HG03103 (cell line): ENCODE measurements around the gene NETO1.

Experiments
- ATAC-seq: cut with Tn5 transposase; IDR thresholded peaks from one replicate; pipeline ENCODE4 v1.9.1; 2021; ENCODE audit warnings: low read depth; ENCODE audit not compliant: unreplicated experiment

NETO1 gene

DNA sequence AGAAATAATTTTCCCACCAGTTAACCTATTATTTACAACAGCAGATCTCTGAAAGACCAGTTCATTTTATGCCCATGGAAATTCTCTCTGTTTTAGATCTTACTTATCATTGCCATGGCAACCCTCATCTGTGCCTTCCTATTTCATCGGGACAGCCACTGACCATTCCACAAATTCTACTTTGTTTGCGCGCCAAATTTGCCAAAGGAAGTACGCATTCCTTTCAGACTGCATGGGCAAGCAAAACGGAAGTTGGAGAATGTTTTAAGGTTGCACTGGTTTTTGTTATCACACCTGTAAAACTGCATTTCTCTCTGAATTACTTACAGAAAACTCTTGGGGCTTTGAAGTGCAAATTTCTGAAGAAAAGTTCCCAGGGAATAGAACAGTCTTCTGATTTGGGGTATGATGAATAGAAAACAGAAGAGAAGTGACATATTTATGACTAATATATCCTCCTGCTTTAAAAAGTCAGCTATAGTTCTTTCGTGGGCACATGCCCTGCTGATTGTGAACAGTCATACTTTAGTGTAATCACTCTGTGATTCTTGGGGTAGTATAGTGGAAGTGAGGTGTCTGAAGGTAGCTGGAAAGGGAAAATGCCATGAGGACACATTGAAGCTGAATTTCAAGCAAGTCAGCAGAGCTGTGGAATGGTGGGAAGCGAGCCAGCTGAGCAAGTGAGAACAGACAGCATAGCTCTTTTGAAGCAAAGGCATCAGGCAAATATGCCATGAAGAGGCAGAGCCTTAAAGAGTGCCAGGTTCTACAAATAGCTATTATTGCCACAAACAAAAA lies 20.9 kb downstream of the NETO1 start:
- ATAC-seq, result no peak

DNA sequence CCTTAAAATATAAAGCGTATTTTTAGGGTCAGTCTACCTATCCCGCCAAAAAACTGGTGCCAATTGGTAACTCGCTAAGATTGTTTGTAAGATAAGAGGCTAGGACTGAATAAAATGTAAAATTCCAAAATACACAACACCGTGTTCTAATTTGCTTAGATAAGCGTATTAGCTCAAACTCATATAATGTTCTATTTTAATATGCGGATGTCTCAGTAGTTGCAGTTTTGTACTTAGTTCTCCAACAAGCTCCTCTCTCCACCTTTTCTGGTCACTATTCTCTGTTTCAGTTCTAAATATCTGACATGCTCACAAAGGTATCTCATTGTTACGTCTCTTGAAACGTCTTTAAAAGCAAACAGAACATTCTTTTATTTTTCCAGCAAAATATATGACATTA lies 24.0 kb downstream of the NETO1 start:
- ATAC-seq, result no peak

- ATAC-seq, result no peak
Measured at GRCh38 chr18:72840109-72840508, 27.7 kb downstream of the NETO1 start.

DNA sequence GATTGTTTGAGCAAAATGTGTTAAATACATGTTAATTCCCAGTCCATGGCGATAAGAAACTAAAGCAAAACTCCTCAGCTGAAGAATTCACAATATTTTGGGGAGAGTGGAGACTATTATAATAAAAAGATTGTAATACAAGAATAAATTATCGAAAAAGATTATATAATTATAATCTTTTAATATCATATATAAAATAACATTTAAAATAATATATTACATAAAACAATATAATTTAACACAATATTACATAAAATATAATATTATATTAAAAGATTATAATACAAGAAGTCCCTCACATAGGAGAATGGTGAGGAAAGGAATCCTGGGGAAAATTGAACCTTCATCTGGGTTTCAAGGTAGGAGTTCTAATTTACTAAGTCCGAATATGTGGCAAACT lies 33.1 kb downstream of the NETO1 start:
- ATAC-seq, result no peak

GRCh38 chr18:72833471-72833870 lies 34.3 kb downstream of the NETO1 start:
- no peak for ATAC-seq

DNA sequence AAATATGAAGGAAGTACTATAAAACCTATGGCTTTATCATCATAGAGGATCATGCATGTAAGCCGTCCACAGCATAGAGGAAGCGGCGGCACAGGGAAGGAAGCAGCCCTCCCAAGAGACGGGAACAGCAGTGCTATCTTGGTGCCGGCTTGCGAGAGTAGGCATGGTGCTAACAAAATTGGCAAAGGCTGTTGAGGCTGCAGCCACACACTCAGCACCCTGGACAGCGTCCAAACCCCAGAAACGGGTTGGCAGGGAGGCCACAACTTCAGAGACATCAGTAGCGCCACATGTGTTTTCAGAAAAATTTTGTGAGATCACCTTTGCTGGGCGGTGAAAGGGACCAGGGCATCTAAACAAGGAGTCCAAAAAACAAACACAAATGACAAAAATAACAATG lies 37.7 kb downstream of the NETO1 start:
- no peak for ATAC-seq

DNA sequence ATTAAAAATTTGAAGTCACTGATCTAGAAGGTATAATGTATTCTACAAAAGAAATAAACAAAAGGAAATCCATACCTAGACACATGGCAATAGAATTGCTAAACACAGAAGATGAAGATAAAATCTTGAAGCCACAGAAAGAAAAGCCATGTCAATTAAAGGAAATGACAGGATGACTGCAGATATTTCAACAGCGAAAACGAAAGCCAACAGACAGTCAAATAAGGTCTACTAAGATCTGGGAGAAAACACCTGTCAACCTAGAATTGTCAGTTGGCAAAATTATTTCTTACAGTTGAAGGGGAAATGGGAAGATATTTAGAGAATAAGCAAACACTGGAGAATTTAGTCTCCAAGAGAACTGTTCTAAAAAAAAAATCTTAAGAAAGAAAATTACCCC lies 39.2 kb downstream of the NETO1 start:
- no peak for ATAC-seq

DNA sequence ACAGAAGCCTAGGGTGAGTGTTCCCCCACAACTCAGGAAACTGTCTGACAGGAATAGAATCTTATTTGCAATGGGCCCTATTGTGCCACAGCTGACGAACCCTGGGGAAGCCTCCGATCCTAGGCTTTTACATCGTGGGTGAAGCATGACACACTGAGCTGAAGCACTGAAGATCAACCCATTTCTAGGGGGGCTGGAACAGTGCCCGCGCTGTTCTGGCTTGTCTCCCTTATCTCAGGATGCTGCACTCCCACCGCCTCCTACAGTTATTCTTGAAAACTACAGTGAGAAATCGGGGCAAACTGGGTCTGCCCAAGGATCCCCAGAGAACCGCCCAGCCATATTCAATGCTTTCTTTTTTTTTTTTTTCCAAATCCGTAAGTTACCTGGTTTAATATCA lies 41.1 kb downstream of the NETO1 start:
- ATAC-seq, result no peak

DNA sequence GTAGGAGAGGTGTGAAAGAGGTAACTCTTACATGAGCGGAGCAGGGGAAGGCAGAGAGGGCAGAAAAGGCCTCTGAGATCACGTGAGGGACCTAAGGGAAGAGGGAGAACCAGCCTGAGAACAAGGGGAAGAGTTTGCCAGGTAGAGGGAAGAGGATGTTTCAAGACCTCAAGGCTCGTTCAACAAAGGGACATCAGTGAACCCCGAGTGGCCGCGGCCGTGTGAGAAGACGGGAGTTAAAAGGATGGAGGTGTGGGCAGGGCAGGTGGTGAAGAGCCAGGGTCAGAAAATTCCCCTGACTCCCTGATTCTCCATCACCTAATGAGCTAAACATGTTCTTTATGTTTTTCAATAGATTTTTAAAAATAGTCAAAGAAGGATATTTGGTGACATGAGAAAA lies 44.4 kb downstream of the NETO1 start:
- no peak for ATAC-seq

- ATAC-seq, result no peak
Measured at GRCh38 chr18:72822202-72822601, 45.6 kb downstream of the NETO1 start.

DNA sequence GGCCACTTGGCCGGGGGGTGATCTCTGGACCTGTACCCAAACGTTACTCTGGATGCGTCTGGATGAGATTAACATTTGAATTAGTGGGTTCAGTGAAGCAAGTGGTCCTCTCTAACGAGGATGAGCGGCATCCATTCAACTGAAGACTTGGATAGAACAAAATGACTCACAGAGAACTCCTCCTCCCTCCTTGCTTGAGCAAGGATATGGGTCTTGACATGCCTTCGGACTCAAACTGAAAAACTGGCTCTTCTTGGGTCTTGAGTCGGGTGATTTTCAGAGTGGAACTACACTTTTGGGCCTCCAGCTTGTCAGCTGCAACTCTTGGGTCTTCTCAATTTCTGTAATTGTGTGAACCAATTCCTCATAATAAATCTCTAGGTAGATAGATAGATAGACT lies 47.2 kb downstream of the NETO1 start:
- no peak for ATAC-seq

DNA sequence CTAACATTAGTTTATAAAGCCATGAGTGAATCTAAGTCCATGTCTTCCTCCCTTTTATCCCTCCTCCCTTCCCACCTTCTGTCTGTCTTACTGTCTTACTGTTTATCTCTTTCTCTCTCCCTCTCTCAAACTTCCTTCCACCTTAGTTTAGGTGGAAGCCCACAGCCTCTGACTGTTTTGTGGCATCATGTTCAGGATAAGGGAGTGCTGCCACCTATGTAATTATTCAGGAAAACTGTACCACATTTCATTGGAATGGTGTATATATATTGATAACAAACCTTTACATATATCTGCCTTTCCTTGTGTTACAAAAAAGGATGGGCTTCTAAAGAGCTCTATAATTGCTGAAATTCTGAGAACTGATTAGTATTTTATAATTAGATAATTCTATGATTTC lies 48.7 kb downstream of the NETO1 start:
- ATAC-seq, result no peak

DNA sequence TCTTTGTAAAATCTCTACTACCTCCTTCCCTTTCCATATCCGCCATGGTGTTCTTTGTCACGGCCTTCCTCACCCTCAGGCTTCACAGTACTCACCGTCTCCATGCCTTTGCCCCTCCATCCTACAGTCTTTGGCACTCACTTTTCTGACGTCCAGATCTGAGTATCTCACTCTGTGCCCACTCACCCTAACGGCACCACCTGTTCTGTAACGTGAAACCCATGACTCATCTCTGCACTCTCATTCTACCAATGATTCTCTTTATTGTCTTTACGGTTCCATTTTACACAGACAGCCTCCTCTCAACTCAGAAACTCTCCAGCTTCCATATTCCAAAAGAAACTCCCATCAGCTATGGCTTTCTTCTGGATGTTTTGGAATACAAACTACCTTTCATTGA lies 56.7 kb downstream of the NETO1 start:
- ATAC-seq, result peak; percentile 93

DNA sequence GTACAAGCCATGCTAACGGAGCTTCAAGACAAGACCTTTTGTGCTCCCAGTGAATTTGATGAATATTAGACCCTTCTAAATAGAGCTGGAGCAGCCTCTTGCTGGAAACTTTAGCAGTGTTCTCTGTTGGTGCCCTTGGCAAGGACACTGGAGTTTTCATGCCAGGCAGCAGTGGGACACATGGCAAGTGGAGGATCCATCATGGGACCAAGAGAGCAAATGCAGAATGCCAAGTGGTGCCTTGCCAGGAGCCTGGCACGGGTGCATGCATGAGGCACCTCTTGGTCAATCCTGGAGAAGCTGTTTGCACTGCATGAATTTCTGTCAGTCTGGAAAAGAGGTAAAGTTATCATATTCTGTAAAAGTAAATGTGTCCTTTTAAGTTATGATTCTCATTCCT lies 59.1 kb downstream of the NETO1 start:
- ATAC-seq, result no peak

GRCh38 chr18:72799106-72799505 lies 68.7 kb downstream of the NETO1 start:
- ATAC-seq, result no peak

GRCh38 chr18:72783530-72783929 lies 84.3 kb downstream of the NETO1 start:
- ATAC-seq, result no peak

DNA sequence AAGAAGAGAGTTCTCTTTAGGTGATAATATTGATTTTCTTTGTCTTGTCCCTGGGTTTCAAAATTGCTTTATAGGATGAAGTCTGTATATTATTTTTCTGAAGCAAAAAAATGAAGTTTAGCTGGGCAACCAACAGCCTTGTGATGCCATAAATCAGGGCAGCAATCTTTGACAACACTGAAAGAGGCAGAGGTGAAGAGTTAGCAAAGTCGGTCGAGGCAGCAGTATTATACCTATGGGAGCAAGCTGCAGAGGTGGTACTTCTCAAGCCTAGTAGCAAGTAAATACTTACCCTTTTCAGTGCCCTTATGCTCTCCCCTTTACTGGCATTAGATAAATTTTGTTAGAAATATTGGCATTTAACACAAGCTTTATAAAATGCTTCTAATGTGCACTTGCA lies 92.9 kb downstream of the NETO1 start:
- ATAC-seq, result no peak

DNA sequence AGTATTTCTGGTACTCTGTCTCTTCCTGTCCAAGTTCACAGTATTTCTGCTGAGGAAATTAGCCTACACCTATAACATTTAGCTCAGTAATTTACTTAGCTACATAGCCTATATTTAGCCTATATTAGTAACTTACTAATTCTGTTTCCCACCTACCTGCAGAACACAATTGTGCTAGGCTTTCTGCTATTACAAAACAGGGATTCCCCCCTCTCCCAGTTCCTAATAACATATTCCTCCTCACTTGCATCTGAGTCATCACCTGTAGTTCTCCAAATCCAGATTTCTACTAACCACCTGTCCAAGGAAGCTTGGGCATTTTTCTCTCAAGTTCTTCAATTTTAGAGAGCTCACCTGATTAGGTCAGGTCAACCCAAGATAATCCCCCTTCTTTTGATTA lies 94.9 kb downstream of the NETO1 start:
- ATAC-seq, result no peak

- no peak for ATAC-seq
Measured at GRCh38 chr18:72768681-72769229, 99.0 kb downstream of the NETO1 start.

DNA sequence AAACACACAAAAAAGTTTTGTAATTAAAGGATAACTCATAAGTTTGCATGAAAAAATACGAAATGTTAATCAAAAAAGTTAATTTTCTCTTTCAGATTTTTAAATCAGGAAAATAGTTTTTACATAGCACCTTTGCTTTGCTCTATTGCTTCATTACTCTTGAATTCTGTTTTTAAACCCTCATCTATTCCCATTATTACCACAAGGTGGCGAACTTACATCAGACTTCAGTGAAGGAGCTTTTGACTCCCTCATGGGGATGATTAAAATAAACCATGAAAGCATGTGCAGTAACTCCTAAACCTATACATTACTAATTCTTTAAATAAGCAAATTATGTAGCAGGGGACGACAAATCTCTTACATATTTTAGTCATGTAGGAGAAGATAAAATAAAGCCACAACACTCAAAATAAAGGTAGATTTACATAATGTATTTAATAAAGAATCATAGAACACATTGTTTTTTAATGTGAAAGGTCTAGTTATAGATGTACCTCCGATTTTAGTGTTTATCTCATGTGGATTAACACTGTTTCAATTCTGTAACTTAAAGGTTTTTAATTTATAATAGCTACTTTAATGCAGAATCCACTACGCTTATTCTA lies 105.2 kb downstream of the NETO1 start:
- ATAC-seq, result peak; percentile 85

DNA sequence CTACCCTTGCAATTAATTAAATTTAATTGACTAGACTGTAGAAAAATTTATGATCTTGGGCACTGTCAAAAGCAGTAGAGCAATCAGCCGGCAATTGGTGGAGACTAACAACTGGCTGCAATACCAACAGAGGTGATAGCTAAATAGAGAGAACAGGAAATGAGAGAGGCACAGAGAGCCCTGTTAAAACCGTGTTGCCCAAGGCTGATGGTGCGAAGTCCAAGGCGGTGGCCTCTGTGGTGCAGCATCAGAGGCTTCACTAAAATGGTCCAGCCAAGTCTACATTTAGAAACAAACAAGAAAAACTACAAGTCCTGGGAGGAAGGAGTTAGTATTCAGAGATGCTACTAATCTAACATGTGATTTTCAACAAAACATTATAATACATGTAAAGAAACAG lies 115.6 kb downstream of the NETO1 start:
- ATAC-seq, result no peak

GRCh38 chr18:72742002-72742401 lies 125.8 kb downstream of the NETO1 start:
- ATAC-seq, result no peak
